Trophoblast cell (in vitro differentiated cells and primary cell): ENCODE measurements around the gene CAD.
A peak's percentile ranks its signal among the peaks of the same experiment; 100 is the strongest.
"Not testable (repeated sequence)": the region's sequence is repeated elsewhere in the genome, so short reads cannot be mapped to it uniquely, and the experiment has no call there.

Experiments
- DNase-seq, 2 donors: peaks; one replicate each; pipeline ENCODE4 v3.0.0-alpha.2; 2016
- H2AFZ ChIP-seq: 2 replicates; pipeline ENCODE4 v1.6.1; 2013; ENCODE audit warnings: low read length, moderate library complexity, mild to moderate bottlenecking; ENCODE audit not compliant: insufficient read depth, poor library complexity
- H2AK5ac ChIP-seq: 2 replicates; pipeline ENCODE4 v1.6.1; 2013; ENCODE audit warnings: mild to moderate bottlenecking, low read length
- H2BK120ac ChIP-seq: 2 replicates; pipeline ENCODE4 v1.6.1; 2013; ENCODE audit warnings: low read length, mild to moderate bottlenecking, moderate library complexity; ENCODE audit not compliant: insufficient read depth, poor library complexity
- H2BK12ac ChIP-seq: 2 replicates; pipeline ENCODE4 v1.6.1; 2013; ENCODE audit warnings: mild to moderate bottlenecking, low read length, moderate library complexity
- H2BK5ac ChIP-seq: 2 replicates; pipeline ENCODE4 v1.6.1; 2013; ENCODE audit warnings: low read length, low read depth, moderate library complexity, mild to moderate bottlenecking; ENCODE audit not compliant: poor library complexity
- H3K14ac ChIP-seq: 2 replicates; pipeline ENCODE4 v1.6.1; 2013; ENCODE audit warnings: mild to moderate bottlenecking, low read length
- H3K18ac ChIP-seq: 2 replicates; pipeline ENCODE4 v1.6.1; 2013; ENCODE audit warnings: mild to moderate bottlenecking, low read length
- H3K23ac ChIP-seq: 2 replicates; pipeline ENCODE4 v1.6.1; 2013; ENCODE audit warnings: low read length
- H3K27ac ChIP-seq: 2 replicates; pipeline ENCODE4 v1.5.1; 2013; ENCODE audit warnings: low read depth, mild to moderate bottlenecking, inconsistent platforms, low read length, moderate library complexity
- H3K27me3 ChIP-seq: 2 replicates; pipeline ENCODE4 v1.6.1; 2013; ENCODE audit warnings: inconsistent platforms, mild to moderate bottlenecking, low read length, moderate library complexity; ENCODE audit not compliant: insufficient read depth
- H3K36me3 ChIP-seq, 2 experiments: 1 replicate in 1 of 2; 2 replicates in 1 of 2; pipeline ENCODE4 v1.6.1; 2013; ENCODE audit warnings: low read length in 2 of 2, mild to moderate bottlenecking in 2 of 2, moderate library complexity in 1 of 2; ENCODE audit not compliant: insufficient read depth in 2 of 2, control insufficient read depth in 1 of 2
- H3K4ac ChIP-seq: 2 replicates; pipeline ENCODE4 v1.6.1; 2013; ENCODE audit warnings: low read depth, mild to moderate bottlenecking, low read length, moderate library complexity
- H3K4me1 ChIP-seq, 2 experiments: 1 replicate in 1 of 2; 2 replicates in 1 of 2; pipeline ENCODE4 v1.6.1; 2013; ENCODE audit warnings: low read length in 2 of 2, mild to moderate bottlenecking in 2 of 2, moderate library complexity in 1 of 2; ENCODE audit not compliant: insufficient read depth in 2 of 2, control insufficient read depth in 1 of 2
- H3K4me2 ChIP-seq: 2 replicates; pipeline ENCODE4 v1.6.1; 2013; ENCODE audit warnings: inconsistent platforms, mild to moderate bottlenecking, low read length, moderate library complexity
- H3K4me3 ChIP-seq: 2 replicates; pipeline ENCODE4 v1.5.1; 2013; ENCODE audit warnings: mild to moderate bottlenecking, low read depth, low read length, inconsistent platforms
- H3K79me1 ChIP-seq: one replicate; pipeline ENCODE4 v1.6.1; 2013; ENCODE audit warnings: low read length
- H3K79me2 ChIP-seq: 2 replicates; pipeline ENCODE4 v1.6.1; 2013; ENCODE audit warnings: low read length, mild to moderate bottlenecking; ENCODE audit not compliant: control insufficient read depth, insufficient read depth, poor library complexity
- H3K9ac ChIP-seq: 2 replicates; pipeline ENCODE4 v1.6.1; 2013; ENCODE audit warnings: mild to moderate bottlenecking, low read length
- H3K9me3 ChIP-seq: 2 replicates; pipeline ENCODE4 v1.6.1; 2013; ENCODE audit warnings: low read depth, mild to moderate bottlenecking, control low read depth, inconsistent platforms, low read length; ENCODE audit not compliant: insufficient read depth
- H4K12ac ChIP-seq: 2 replicates; pipeline ENCODE4 v1.6.1; 2013; ENCODE audit warnings: low read depth, mild to moderate bottlenecking, low read length, moderate library complexity
- H4K8ac ChIP-seq: 2 replicates; pipeline ENCODE4 v1.6.1; 2013; ENCODE audit warnings: low read depth, mild to moderate bottlenecking, low read length, moderate library complexity
- H4K91ac ChIP-seq: one replicate; pipeline ENCODE4 v1.6.1; 2013; ENCODE audit warnings: low read depth, mild to moderate bottlenecking, low read length, moderate library complexity
- WGBS: extraction: QIAGEN DNeasy Blood & Tissue Kit; methylation state at CpG from one replicate; pipeline ENCODE4 v1.1.7; 2013; ENCODE audit warnings: missing lambda C conversion rate; ENCODE audit not compliant: insufficient read length, insufficient coverage; ENCODE audit errors: extremely low coverage; 5-methylcytosine and 5-hydroxymethylcytosine counted together

CAD gene

GRCh38 chr2:27264753-27265535, 47.8 kb downstream of the CAD start:
- no peak overlapping the region for H3K18ac ChIP-seq
- H3K27ac ChIP-seq = no peak overlapping the region
- DNase-seq = peak; percentile 21 to 60
- no peak overlapping the region for H2AFZ ChIP-seq
- H3K14ac ChIP-seq = no peak overlapping the region
- no peaks in the 10 kb centered on the region for H3K79me1 ChIP-seq
- H3K23ac ChIP-seq = no peak overlapping the region
- no peak overlapping the region for H2BK120ac ChIP-seq
- no peaks in the 10 kb centered on the region for H3K36me3 ChIP-seq
- no peak overlapping the region for H3K9ac ChIP-seq
- WGBS = no CpG with 5 or more reads among the region's 56 CpGs
- H3K79me2 ChIP-seq = no peaks in the 10 kb centered on the region
- H3K4me3 ChIP-seq = peak overlapping the region; percentile 20
- no peak overlapping the region for H3K4ac ChIP-seq
- no peak overlapping the region for H2BK5ac ChIP-seq
- H4K91ac ChIP-seq = no peak overlapping the region
- H3K4me2 ChIP-seq = peak overlapping the region; percentile 71
- H3K27me3 ChIP-seq = peaks cover 62% of the 10 kb centered on the region
- H2BK12ac ChIP-seq = no peak overlapping the region
- no peak overlapping the region for H4K8ac ChIP-seq
- H3K4me1 ChIP-seq = peaks cover 8 to 17% of the 10 kb centered on the region in 2 experiments
- peaks cover 11% of the 10 kb centered on the region for H3K9me3 ChIP-seq
- no peak overlapping the region for H4K12ac ChIP-seq
- H2AK5ac ChIP-seq = no peak overlapping the region

GRCh38 chr2:27265536-27265870, 48.3 kb downstream of the CAD start:
- Histone ChIP-seq H3K4ac (no peak overlapping the region), H2AFZ (no peak overlapping the region), H2BK12ac (no peak overlapping the region), H2BK5ac (no peak overlapping the region), H3K18ac (no peak overlapping the region), H3K14ac (no peak overlapping the region), H4K91ac (no peak overlapping the region), H4K12ac (no peak overlapping the region), H3K27me3 (peaks cover 57% of the 10 kb centered on the region), H3K23ac (no peak overlapping the region), H3K79me2 (no peaks in the 10 kb centered on the region), H3K9ac (no peak overlapping the region), H4K8ac (no peak overlapping the region), H3K4me2 (no peak overlapping the region), H3K36me3 (no peaks in the 10 kb centered on the region), H3K4me3 (no peak overlapping the region), H2AK5ac (no peak overlapping the region), H2BK120ac (no peak overlapping the region), H3K79me1 (no peaks in the 10 kb centered on the region), H3K27ac (no peak overlapping the region), H3K4me1 (peaks cover 8 to 17% of the 10 kb centered on the region in 2 experiments), H3K9me3 (peaks cover 11% of the 10 kb centered on the region)
- no peak for DNase-seq

DNA sequence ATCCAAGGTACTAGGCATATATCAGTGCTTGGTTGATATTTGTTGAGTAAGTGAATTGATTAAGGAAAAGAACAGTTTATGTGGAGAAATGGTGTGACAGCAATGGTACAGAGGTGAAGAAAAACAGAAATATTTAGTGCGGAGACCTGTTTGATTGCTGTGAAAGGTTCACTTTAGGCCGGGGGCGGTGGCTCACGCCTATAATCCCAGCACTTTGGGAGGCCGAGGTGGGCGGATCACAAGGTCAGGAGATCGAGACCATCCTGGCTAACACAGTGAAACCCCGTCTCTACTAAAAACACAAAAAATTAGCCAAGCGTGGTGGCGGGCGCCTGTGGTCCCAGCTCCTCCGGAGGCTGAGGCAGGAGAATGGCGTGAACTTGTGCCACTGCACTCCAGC, 51.1 kb downstream of the CAD start:
- H2AFZ ChIP-seq, H2BK5ac ChIP-seq, H3K4me2 ChIP-seq, H3K36me3 ChIP-seq, H4K8ac ChIP-seq, H4K12ac ChIP-seq, H3K14ac ChIP-seq, H3K27ac ChIP-seq, DNase-seq, H2BK120ac ChIP-seq, H3K9me3 ChIP-seq, H3K4me1 ChIP-seq, H3K79me1 ChIP-seq, H2AK5ac ChIP-seq, H4K91ac ChIP-seq, H2BK12ac ChIP-seq, H3K9ac ChIP-seq, H3K4ac ChIP-seq, H3K23ac ChIP-seq, H3K4me3 ChIP-seq, H3K18ac ChIP-seq, H3K79me2 ChIP-seq: not testable (repeated sequence)
- WGBS = no CpG with 5 or more reads among the region's 13 CpGs
- H3K27me3 ChIP-seq = peaks cover 29% of the 10 kb centered on the region

- no CpG with 5 or more reads among the region's 3 CpGs for WGBS
- peaks cover 3% of the 10 kb centered on the region for H3K9me3 ChIP-seq
- H2AK5ac ChIP-seq = no peak overlapping the region
- H3K4me1 ChIP-seq = peaks cover 0 to under 1% of the 10 kb centered on the region in 2 experiments
- no peak overlapping the region for H3K23ac ChIP-seq
- H3K4ac ChIP-seq = no peak overlapping the region
- H3K79me1 ChIP-seq = no peaks in the 10 kb centered on the region
- H3K27me3 ChIP-seq = peaks cover 11% of the 10 kb centered on the region
- no peak overlapping the region for H2BK120ac ChIP-seq
- H3K18ac ChIP-seq = no peak overlapping the region
- no peak overlapping the region for H2AFZ ChIP-seq
- no peak for DNase-seq
- H3K36me3 ChIP-seq = no peaks in the 10 kb centered on the region
- no peak overlapping the region for H4K12ac ChIP-seq
- no peak overlapping the region for H3K27ac ChIP-seq
- no peak overlapping the region for H3K14ac ChIP-seq
- no peak overlapping the region for H4K91ac ChIP-seq
- H2BK12ac ChIP-seq = no peak overlapping the region
- H2BK5ac ChIP-seq = no peak overlapping the region
- H3K4me2 ChIP-seq = no peak overlapping the region
- no peak overlapping the region for H3K4me3 ChIP-seq
- no peak overlapping the region for H4K8ac ChIP-seq
- H3K79me2 ChIP-seq = no peaks in the 10 kb centered on the region
- H3K9ac ChIP-seq = no peak overlapping the region
These were observed 53.0 kb downstream of the CAD start for GRCh38 chr2:27270131-27270530.
